Body of pancreas (tissue), 4 donors: ENCODE measurements around the gene CPD.

Experiments
- POLR2A ChIP-seq, 3 donors: fragments of 450-650 bp; IDR thresholded peaks; one replicate each; pipeline ENCODE4 v1.6.1; 2016; ENCODE audit warnings: antibody characterized with exemption in 3 of 3, mild to moderate bottlenecking in 2 of 3
- TF ChIP-seq, protein P1 (sequence below), 7 experiments: fragments of 450-650 bp in 4 of 7; fragments of 200-600 bp in 3 of 7; sonication (generic) in 3 of 7; IDR thresholded peaks; one replicate each; pipeline ENCODE4 v1.5.1; 2016 to 2019; ENCODE audit warnings: antibody characterized with exemption in 7 of 7

DNA sequence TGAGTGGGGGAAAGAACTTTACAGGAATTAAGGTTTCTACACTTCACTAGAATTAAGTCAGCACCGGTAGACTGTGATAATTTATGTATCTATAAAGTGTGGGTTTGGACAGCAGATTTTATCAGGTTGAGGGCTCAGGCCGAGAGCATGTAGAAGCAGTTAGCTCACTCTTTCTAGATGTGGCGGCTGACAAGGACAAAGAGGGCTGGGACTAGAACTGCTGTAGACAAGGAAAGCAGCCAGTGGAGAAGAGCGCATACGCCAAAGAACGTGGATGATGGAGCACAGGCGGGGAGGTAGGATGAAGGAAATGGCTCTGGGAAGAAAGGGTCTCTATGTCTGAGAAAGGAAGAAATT is 98.0 kb downstream of the CPD start:
- TF ChIP-seq, protein P1, sequence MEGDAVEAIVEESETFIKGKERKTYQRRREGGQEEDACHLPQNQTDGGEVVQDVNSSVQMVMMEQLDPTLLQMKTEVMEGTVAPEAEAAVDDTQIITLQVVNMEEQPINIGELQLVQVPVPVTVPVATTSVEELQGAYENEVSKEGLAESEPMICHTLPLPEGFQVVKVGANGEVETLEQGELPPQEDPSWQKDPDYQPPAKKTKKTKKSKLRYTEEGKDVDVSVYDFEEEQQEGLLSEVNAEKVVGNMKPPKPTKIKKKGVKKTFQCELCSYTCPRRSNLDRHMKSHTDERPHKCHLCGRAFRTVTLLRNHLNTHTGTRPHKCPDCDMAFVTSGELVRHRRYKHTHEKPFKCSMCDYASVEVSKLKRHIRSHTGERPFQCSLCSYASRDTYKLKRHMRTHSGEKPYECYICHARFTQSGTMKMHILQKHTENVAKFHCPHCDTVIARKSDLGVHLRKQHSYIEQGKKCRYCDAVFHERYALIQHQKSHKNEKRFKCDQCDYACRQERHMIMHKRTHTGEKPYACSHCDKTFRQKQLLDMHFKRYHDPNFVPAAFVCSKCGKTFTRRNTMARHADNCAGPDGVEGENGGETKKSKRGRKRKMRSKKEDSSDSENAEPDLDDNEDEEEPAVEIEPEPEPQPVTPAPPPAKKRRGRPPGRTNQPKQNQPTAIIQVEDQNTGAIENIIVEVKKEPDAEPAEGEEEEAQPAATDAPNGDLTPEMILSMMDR (IDR thresholded peaks at IDR 0.05), result no peak
- TF ChIP-seq POLR2A (IDR thresholded peaks at IDR 0.05), result no peak
